ENCODE measurements around the gene PLXNA4.

PLXNA4 gene

DNA sequence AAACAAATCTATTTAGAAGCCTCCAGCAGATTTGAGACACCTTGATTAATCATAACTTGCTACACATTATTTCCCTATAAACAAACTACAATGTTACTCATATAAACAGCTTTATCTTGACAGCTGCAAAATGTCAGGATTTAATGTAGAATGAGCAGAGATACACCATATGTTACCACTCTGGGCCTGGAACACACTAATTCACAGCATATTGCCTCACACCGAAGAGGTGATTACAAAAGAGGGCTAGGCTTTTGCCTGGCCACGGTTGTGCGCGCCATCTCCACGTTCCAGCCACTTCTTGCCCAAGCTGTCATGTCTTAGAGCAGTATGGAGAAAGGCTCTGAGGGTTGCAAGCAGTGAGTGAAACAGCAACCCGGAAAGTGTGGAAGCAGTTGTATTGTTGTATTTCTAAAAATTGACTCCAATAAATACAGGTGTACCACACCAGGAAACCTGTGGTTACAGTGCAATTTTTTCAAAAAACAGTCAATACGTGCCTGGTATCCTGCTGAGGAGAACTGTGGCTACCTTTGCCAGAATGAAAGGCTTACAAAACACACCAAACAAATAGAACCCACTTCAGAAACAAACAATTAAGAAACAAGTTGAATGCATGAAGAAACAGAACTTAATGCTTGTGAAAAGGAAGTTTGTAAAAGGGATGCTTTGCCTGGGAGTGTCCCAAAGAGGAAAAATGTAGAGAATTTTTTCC, 498.1 kb downstream of the PLXNA4 start:
- H3K9me3 Mint-ChIP-seq: no peaks in the 10 kb centered on the region
- no peaks in the 10 kb centered on the region for H3K4me1 Mint-ChIP-seq (ENCODE audit: low read depth)
- H3K4me3 Mint-ChIP-seq: no peak overlapping the region
- H3K27me3 Mint-ChIP-seq: peaks cover 3% of the 10 kb centered on the region
- intact Hi-C loops (cut with micrococcal nuclease): no loop called here
- H3K27ac Mint-ChIP-seq: no peak overlapping the region
- no peaks in the 10 kb centered on the region for H3K36me3 Mint-ChIP-seq (ENCODE audit: low read depth)

DNA sequence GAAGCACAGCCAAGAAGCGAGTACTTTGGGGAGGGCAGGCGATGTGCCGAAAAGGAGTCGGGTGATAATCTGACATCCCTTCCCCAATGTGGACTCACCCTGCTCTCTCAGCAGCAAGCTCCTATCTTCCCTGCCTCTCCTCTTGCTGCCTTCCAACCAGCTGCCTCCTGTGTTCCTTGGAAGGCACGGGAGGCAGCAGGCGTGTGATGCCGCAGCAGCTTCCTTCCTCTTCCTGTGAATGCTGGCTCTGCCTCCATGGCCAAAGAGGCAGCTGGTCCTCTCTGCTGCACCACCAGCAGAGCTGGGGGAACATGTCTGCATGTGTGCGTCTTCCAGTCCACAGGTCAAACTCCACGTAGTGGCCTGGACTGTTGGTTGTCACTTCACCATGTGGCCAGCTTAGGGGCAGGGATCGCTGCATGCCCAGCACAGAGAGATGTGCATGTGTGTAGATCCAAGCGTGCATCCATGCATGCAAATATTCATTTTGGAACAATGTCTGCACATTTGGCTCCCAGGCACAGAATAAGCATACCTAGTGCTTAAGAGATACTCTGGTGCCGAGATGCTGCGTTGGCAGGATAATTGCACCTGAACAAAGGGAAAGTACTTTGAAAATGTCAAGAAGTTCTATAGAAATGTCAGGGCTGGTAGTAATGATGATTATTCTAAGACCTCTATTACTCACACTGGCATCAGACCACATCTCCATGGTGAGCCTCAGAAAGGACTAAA, 499.8 kb downstream of the PLXNA4 start:
- Mint-ChIP-seq H3K27me3 (peaks cover 3% of the 10 kb centered on the region), H3K4me1 (ENCODE audit: low read depth) (no peaks in the 10 kb centered on the region), H3K27ac (no peak overlapping the region), H3K4me3 (no peak overlapping the region), H3K36me3 (ENCODE audit: low read depth) (no peaks in the 10 kb centered on the region), H3K9me3 (no peaks in the 10 kb centered on the region)
- intact Hi-C loops (cut with micrococcal nuclease): no loop called here

DNA sequence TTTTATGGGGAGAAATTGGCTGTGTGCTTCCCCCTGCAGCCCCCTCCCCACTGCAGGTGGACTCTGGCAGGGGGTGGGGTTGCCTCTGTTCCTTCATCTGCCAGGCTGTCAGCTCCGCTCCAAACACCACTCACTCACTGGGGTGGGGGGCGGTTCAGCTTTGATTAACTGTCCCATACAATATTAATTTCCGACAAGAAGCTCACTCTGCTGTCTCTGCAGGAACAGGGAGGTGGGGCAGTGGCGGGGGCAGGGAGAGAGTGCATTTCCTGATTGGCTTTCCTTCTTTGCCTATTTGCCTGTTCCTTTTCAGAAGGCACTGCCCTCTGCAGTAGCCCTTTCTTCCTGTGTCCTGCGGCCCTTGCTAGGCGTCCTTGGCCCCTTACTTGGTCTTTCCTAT, 500.8 kb downstream of the PLXNA4 start:
- peaks cover 3% of the 10 kb centered on the region for H3K27me3 Mint-ChIP-seq
- no peak overlapping the region for H3K27ac Mint-ChIP-seq
- H3K4me1 Mint-ChIP-seq (ENCODE audit: low read depth): no peaks in the 10 kb centered on the region
- H3K9me3 Mint-ChIP-seq: no peaks in the 10 kb centered on the region
- intact Hi-C loops (cut with micrococcal nuclease): no loop called here
- no peak overlapping the region for H3K4me3 Mint-ChIP-seq
- no peaks in the 10 kb centered on the region for H3K36me3 Mint-ChIP-seq (ENCODE audit: low read depth)

DNA sequence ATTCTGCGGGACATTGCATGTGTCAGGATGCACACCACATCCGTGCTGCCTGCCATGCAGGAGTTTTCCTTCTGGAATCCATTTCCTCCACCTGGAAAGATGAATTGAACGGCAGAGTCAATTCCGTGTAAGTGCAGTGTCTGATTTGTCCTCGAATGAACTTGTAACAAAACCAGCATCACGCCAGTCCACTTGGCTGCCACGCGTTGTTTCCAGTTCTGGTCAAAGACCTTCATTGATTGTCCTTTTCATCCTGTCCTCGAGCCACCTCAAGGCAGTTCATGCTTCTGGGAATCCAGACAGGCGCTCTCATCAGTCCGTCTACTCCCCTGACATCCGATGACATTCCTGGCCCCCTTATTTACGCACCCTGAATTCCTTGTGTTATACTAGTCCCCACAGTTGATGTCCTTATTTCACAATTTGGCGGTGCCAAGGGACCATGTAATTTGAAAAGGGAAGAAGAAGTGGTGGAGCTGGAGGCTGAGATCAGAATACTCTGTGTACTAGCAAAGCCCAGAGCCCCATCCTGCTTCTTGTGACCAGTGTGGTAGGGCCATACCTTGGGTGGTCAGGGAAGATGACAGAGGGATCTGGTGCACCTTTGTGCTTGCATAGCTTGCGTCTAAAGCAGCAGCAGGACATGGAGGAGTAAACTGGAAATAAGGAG, 502.2 kb downstream of the PLXNA4 start:
- H3K9me3 Mint-ChIP-seq: no peaks in the 10 kb centered on the region
- intact Hi-C loops (cut with micrococcal nuclease): no loop called here
- no peaks in the 10 kb centered on the region for H3K4me1 Mint-ChIP-seq (ENCODE audit: low read depth)
- H3K36me3 Mint-ChIP-seq (ENCODE audit: low read depth): no peaks in the 10 kb centered on the region
- peaks cover 3% of the 10 kb centered on the region for H3K27me3 Mint-ChIP-seq
- no peak overlapping the region for H3K27ac Mint-ChIP-seq
- no peak overlapping the region for H3K4me3 Mint-ChIP-seq
